Neuronal stem cell (in vitro differentiated cells): ENCODE results near the gene UBE2L3.
"Not testable (repeated sequence)": the region's sequence is repeated elsewhere in the genome, so short reads cannot be mapped to it uniquely, and the experiment has no call there.

Experiments used
- DNase-seq: peaks from one replicate; pipeline ENCODE4 v3.0.0-alpha.2; 2013; ENCODE audit warnings: low spot score
- H2AFZ ChIP-seq: one replicate; pipeline ENCODE4 v1.6.1; 2013; ENCODE audit warnings: mild to moderate bottlenecking, low read length, inconsistent platforms
- H2AK5ac ChIP-seq: 2 replicates; pipeline ENCODE4 v1.6.1; 2013; ENCODE audit warnings: low read depth, mild to moderate bottlenecking, inconsistent platforms, low read length, moderate library complexity, mixed read lengths
- H2BK120ac ChIP-seq: 2 replicates; pipeline ENCODE4 v1.6.1; 2013; ENCODE audit warnings: low read depth, mild to moderate bottlenecking, inconsistent platforms, low read length, moderate library complexity, mixed read lengths
- H2BK12ac ChIP-seq: one replicate; pipeline ENCODE4 v1.6.1; 2013; ENCODE audit warnings: low read length, inconsistent platforms
- H2BK15ac ChIP-seq: 2 replicates; pipeline ENCODE4 v1.6.1; 2013; ENCODE audit warnings: mild to moderate bottlenecking, low read length, inconsistent platforms, mixed read lengths
- H2BK5ac ChIP-seq: one replicate; pipeline ENCODE4 v1.6.1; 2013; ENCODE audit warnings: inconsistent platforms, mild to moderate bottlenecking, low read length, moderate library complexity
- H3K14ac ChIP-seq: one replicate; pipeline ENCODE4 v1.6.1; 2013; ENCODE audit warnings: low read length, inconsistent platforms
- H3K18ac ChIP-seq: 2 replicates; pipeline ENCODE4 v1.6.1; 2013; ENCODE audit warnings: low read length, inconsistent platforms
- H3K23ac ChIP-seq: 2 replicates; pipeline ENCODE4 v1.6.1; 2013; ENCODE audit warnings: low read depth, mild to moderate bottlenecking, mixed read lengths, low read length, inconsistent platforms; ENCODE audit not compliant: poor library complexity
- H3K27ac ChIP-seq: replicated peaks from 3 replicates; pipeline ENCODE4 v1.5.1; 2013; ENCODE audit warnings: low read length, inconsistent platforms
- H3K27me3 ChIP-seq, 3 experiments: 2 replicates each; pipeline ENCODE4 v1.6.1; 2013; ENCODE audit warnings: low read length in 3 of 3, mild to moderate bottlenecking in 2 of 3, inconsistent platforms in 1 of 3, low read depth in 1 of 3, mixed read lengths in 1 of 3, moderate library complexity in 1 of 3; ENCODE audit not compliant: control insufficient read depth in 3 of 3, insufficient read depth in 3 of 3
- H3K36me3 ChIP-seq, 2 donors: replicated peaks in 1 of 2; 2 replicates each; pipeline ENCODE4 v1.6.1; 2013; ENCODE audit warnings: low read length in 2 of 2; ENCODE audit not compliant: control insufficient read depth in 2 of 2, insufficient read depth in 2 of 2
- H3K4ac ChIP-seq: 2 replicates; pipeline ENCODE4 v1.6.1; 2013; ENCODE audit warnings: inconsistent platforms, mild to moderate bottlenecking, low read length, moderate library complexity
- H3K4me1 ChIP-seq, 2 donors: 1 replicate in 1 of 2; 2 replicates in 1 of 2; pipeline ENCODE4 v1.6.1; 2013; ENCODE audit warnings: low read length in 2 of 2, low read depth in 1 of 2; ENCODE audit not compliant: control insufficient read depth in 2 of 2, insufficient read depth in 1 of 2
- H3K4me2 ChIP-seq: one replicate; pipeline ENCODE4 v1.6.1; 2013; ENCODE audit warnings: mild to moderate bottlenecking, low read length, inconsistent platforms; ENCODE audit not compliant: insufficient read depth, poor library complexity, severe bottlenecking
- H3K4me3 ChIP-seq, 2 donors: 2 replicates each; pipeline ENCODE4 v1.5.1; 2013; ENCODE audit warnings: low read length in 2 of 2, mild to moderate bottlenecking in 2 of 2, inconsistent platforms in 1 of 2, moderate library complexity in 1 of 2
- H3K79me1 ChIP-seq: one replicate; pipeline ENCODE4 v1.6.1; 2013; ENCODE audit warnings: low read depth, mild to moderate bottlenecking, inconsistent platforms, low read length, moderate library complexity
- H3K9ac ChIP-seq: one replicate; pipeline ENCODE4 v1.6.1; 2013; ENCODE audit warnings: mild to moderate bottlenecking, low read depth, low read length, inconsistent platforms; ENCODE audit not compliant: poor library complexity
- H3K9me3 ChIP-seq, 2 donors: replicated peaks in 1 of 2; 2 replicates each; pipeline versions ENCODE3 to v1.6.1; 2013; ENCODE audit warnings: low read length in 2 of 2, mild to moderate bottlenecking in 2 of 2, inconsistent platforms in 1 of 2, low read depth in 1 of 2, mixed read lengths in 1 of 2, moderate library complexity in 1 of 2; ENCODE audit not compliant: control insufficient read depth in 2 of 2, insufficient read depth in 1 of 2
- H4K8ac ChIP-seq: one replicate; pipeline ENCODE4 v1.6.1; 2013; ENCODE audit warnings: low read depth, mild to moderate bottlenecking, inconsistent platforms, low read length, moderate library complexity
- H4K91ac ChIP-seq: one replicate; pipeline ENCODE4 v1.6.1; 2013; ENCODE audit warnings: low read length, low read depth, mild to moderate bottlenecking, inconsistent platforms; ENCODE audit not compliant: poor library complexity
- WGBS, 2 donors: extraction: QIAGEN DNeasy Blood & Tissue Kit; methylation state at CpG; one replicate each; pipeline ENCODE4 v1.1.7; 2013; ENCODE audit warnings: missing lambda C conversion rate in 2 of 2, mixed read lengths in 1 of 2; ENCODE audit not compliant: insufficient read length in 2 of 2, insufficient replicate concordance in 1 of 2; ENCODE audit errors: extremely low coverage in 2 of 2; 5-methylcytosine and 5-hydroxymethylcytosine counted together

Gene UBE2L3

DNA sequence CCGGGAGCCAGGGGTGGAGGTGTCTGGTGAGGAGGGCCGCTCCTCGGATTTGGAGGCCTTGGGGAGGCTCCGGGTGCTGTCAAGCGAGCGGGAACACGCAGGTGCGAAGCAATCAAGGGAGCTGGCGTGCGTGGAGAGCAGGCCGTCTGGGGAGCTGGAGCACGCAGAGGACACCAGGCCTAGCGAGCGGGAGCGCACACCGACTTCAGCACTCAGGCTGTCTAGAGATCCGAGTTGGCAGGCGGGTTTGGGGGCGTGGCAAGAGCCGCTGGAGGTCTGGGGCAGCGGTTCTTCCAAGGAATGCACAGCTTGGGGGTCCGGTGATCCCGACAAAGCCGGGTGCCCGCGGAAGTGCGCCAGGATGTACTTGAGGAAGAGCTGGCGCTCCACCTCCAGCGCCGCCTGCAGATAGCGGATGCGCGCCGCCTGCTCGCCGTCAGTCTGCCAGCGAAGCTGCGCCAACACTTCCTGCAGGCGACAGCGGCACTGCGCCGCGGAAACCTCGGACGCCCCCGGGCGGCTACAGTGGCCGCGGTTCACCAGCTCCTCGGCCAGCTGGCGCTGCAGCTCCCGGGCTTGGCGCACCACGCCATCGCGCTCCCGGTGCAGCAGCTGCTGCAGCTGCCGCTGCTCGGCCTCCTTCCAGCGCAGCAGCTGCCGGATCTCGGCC, 17.4 kb upstream of the UBE2L3 start:
- H2BK120ac ChIP-seq, H3K9me3 ChIP-seq: not testable (repeated sequence)
- no CpG with 5 or more reads among the region's 62 CpGs for WGBS, 2 donors

DNA sequence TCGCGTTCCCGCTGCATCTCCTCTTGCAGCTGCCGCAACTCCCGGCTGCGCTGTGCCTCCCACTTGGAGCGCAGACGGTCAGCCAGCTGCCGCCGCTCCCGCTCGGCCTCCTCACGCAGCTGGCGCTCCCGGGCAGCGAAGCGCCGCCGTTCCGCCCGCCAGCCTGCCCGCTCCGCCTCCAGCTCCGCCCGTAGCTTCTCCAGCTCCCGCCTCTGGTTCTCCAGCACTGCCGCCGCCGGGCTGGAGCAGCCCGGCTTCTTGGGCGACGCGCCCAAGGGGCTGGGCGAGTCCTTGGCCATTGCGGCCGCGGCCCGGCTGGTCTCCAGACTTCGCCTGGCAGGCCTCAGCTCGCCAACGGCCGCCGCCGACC, 16.9 kb upstream of the UBE2L3 start:
- not testable (repeated sequence) for H3K9me3 ChIP-seq, H3K14ac ChIP-seq, H2BK5ac ChIP-seq, H3K27me3 ChIP-seq, H3K18ac ChIP-seq, H3K27ac ChIP-seq, H2BK15ac ChIP-seq, DNase-seq, H3K36me3 ChIP-seq, H3K23ac ChIP-seq, H3K9ac ChIP-seq, H4K91ac ChIP-seq, H3K4me2 ChIP-seq, H2BK120ac ChIP-seq, H3K4me3 ChIP-seq, H3K79me1 ChIP-seq, H2AFZ ChIP-seq, H3K4ac ChIP-seq, H2AK5ac ChIP-seq, H2BK12ac ChIP-seq, H4K8ac ChIP-seq, H3K4me1 ChIP-seq
- WGBS, 2 donors: no CpG with 5 or more reads among the region's 44 CpGs

More for the DNA sequence above, 17.4 kb upstream of the UBE2L3 start:
- not testable (repeated sequence) for H2BK15ac ChIP-seq, H3K14ac ChIP-seq, H3K36me3 ChIP-seq, H3K4me2 ChIP-seq, H3K23ac ChIP-seq, H4K8ac ChIP-seq, H3K27me3 ChIP-seq, H2AK5ac ChIP-seq, H2BK12ac ChIP-seq, H4K91ac ChIP-seq, H2AFZ ChIP-seq, H2BK5ac ChIP-seq, H3K4ac ChIP-seq, H3K27ac ChIP-seq, H3K79me1 ChIP-seq, H3K4me3 ChIP-seq, DNase-seq, H3K9ac ChIP-seq, H3K4me1 ChIP-seq, H3K18ac ChIP-seq

DNA sequence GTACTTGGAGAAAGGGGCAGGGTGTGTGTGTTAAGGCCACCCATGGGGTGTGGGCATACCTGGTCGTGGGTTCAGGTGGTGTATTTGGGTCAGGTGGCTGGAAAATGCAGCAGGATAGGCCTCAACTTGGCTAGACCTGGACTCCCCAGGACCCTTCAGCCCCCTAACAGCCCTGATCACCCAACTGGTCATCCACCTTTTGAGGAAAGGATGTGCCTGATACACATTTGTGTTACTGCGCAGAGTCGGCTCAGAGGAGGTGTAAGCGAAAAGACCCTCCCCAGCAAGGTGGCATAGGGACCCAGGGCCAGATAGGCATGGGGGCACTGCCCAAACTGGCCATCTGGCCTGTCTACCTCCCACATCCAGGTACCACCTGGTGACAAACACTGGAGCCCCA, 16.2 kb upstream of the UBE2L3 start, which contains the start of gene RIMBP3C:
TSS of gene RIMBP3C (minus strand) at position 101 of the 400 bp plus-strand sequence. CDS start 485 bp downstream, outside the sequence.
- not testable (repeated sequence) for DNase-seq, H3K79me1 ChIP-seq, H2AK5ac ChIP-seq, H3K27me3 ChIP-seq, H3K36me3 ChIP-seq, H2AFZ ChIP-seq, H3K27ac ChIP-seq, H2BK12ac ChIP-seq, H3K4me3 ChIP-seq, H2BK5ac ChIP-seq, H3K14ac ChIP-seq, H3K4ac ChIP-seq, H4K91ac ChIP-seq, H2BK120ac ChIP-seq, H3K18ac ChIP-seq, H3K4me1 ChIP-seq, H2BK15ac ChIP-seq, H3K9me3 ChIP-seq, H4K8ac ChIP-seq, H3K23ac ChIP-seq, H3K9ac ChIP-seq, H3K4me2 ChIP-seq
- no CpG with 5 or more reads among the region's 4 CpGs for WGBS, 2 donors

DNA sequence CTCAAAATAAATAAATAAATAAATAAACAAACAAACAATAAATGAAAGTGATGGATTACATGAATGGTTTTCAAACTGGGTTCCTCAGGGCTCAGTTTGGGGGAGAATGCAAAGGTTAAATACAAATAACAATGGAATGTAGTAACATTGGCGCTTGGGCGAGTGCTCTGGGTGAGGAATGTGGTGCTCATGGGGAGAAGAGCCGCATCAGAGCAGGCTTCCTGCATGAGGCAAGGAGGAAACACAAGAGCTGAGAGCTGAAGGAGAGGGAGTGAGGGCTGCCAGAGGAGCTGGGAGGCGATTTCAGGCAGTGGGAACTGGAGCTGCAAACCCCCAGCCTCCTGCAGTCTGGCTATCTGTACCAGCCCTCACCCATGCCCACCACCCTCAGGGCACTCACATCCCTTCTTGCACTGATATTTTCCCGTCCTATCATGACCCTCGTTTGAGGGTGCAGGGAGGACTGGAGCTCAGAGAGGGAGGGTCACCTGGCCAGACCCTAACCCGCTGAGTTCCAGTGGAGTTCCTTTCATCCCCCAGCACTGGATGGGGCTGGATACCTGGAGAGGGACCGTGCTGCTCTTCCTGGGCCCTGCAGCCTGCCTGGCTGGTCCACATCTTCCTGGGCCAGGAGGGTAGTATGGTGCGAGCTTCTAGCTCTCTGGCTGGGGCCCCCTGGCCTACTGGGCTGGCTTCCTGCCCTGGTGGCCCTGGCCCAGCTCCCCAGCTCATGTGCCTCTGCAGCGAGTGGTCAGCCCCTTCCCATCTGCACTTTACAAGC, 8.0 kb upstream of the UBE2L3 start:
- not testable (repeated sequence) for H3K4me2 ChIP-seq, H3K9me3 ChIP-seq, H3K79me1 ChIP-seq, H2BK5ac ChIP-seq, H2AFZ ChIP-seq, H3K4me3 ChIP-seq, H2BK15ac ChIP-seq, H3K18ac ChIP-seq, H3K36me3 ChIP-seq, H3K9ac ChIP-seq, H3K27me3 ChIP-seq, H3K27ac ChIP-seq, H4K91ac ChIP-seq, H3K23ac ChIP-seq, H3K4ac ChIP-seq, H3K4me1 ChIP-seq, H4K8ac ChIP-seq, H2BK12ac ChIP-seq, H3K14ac ChIP-seq, DNase-seq, H2BK120ac ChIP-seq, H2AK5ac ChIP-seq
- no CpG with 5 or more reads among the region's 10 CpGs for WGBS, 2 donors
